ENCODE results near the gene RAB21. TPM values are rescaled to one million over a fixed set of nuclear protein-coding genes. Genes with fewer than 3 reads are reported as not detected.

Gene RAB21
- total RNA-seq, 3 donors from 2014 or later, result 90.5 to 97.5 (median 92.4) TPM

Other genes with a start within 250 kb of the RAB21 start
- gene ZFC3H1, start 91.0 kb upstream of the RAB21 start, total RNA-seq, result 10 to 100 TPM; 26.1 to 37.2 (median 28.6) TPM
- gene THAP2, start 90.6 kb upstream of the RAB21 start, total RNA-seq, result 10 to 100 TPM in 2 of 3 donors, 1 to 10 TPM in 1; 6.5 to 11.6 (median 10.1) TPM
- 10 to 100 TPM; 10.4 to 17.8 (median 14.8) TPM for gene TMEM19, start 68.8 kb upstream of the RAB21 start, total RNA-seq
- gene TBC1D15, start 84.9 kb downstream of the RAB21 start, total RNA-seq, result 10 to 100 TPM; 26.2 to 31.2 (median 30.7) TPM
- not detected for gene TPH2, start 184.0 kb downstream of the RAB21 start, total RNA-seq

Measured in activated T-cell treated with anti-CD3 and anti-CD28 coated beads, Interleukin-2, amount 50 U/mL, for 4 hours (primary cell).